NOMO-1 treated with dmso at 0.1 percent for 144 hours (cell line): ENCODE measurements around the gene ZBTB46.

Experiments
- DNase-seq: peaks from one replicate; lab custom pipeline; 2025; ENCODE audit not compliant: unreplicated experiment; lab: John Stamatoyannopoulos, UW

ZBTB46 gene

DNA sequence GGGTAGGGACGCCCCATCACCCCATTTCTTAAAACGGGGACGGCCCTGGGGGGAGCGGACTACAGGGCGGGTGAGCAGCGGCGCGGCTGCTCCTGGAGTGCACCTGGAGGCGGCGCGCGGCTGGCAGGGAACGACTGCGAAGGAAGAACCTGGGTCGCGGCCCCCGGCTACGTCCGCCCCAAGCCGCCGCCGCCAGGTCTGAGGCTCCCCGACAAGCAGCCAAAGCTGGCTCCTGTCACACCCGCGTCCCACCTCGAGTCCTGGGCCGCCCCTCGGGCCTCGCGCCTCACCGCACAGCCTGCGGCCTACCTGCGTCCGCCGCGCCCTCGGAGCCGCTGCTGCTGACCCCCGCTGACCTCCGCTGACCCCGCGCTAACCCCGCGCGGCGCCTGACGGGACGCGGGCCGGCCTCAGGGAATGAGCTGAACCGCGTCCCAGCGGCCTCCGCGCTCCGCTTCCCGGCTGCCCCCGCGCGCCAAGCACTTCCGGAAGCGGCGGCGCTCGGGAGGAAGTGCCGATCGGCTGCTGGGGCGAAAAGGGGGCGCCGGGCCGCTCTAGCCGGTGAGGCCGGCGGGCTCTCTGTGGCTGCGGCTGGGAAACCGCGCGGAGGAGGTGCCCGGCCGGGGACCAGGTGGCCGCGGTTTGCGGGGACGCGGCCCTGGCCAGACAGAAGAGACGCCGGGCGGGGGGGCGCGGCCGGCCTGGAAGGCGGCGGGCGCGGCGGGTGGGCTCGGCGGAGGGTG, 123.3 kb downstream of the ZBTB46 start, which contains the start of the genes ARFRP1 and ZGPAT:
ARFRP1 (minus strand) TSS at position 419 of the 743 bp plus-strand sequence. CDS start 885 bp downstream, outside the sequence.
ZGPAT (plus strand) TSS at position 482 of the 743 bp plus-strand sequence. CDS start 542 bp downstream, outside the sequence.
- DNase-seq = peak; percentile 94

GRCh38 chr20:63706852-63707557, 124.1 kb downstream of the ZBTB46 start:
- peak; percentile 10 for DNase-seq

DNA sequence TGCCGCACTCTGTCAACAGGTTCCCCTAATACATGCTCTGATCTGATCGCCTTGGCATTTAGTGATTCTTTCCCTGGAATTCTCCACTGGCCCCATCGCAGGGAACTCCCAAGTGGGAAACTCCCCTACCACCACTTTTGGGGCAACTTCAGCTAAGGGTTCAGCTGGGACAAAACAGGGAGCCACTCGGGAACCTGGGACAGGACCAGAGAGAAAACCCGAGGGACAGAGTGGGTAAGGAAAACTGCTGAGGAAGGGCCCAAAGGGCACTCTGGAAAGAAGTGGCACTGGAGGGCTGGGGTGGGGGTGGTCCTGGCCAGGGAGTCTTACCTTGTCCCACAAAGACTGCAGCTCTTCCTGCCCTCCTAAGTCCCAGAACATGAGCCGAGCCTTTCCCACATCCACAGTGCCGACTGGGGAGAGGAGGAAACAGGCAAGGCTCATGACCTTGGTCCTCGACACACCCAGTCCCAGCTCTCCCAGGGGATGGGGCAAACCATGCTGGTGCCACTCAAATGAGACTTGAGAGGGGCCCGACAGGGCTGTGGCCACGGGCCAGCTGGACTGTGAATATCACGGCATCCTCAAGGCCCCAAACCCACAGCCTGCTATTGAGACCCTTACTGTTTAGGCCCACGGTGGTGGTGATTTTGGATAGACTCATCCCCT, 124.9 kb downstream of the ZBTB46 start:
- DNase-seq = no peak

- no peak for DNase-seq
Observed at GRCh38 chr20:63705232-63706026, 125.6 kb downstream of the ZBTB46 start.

- DNase-seq = no peak
Observed at GRCh38 chr20:63704749-63705117, 126.3 kb downstream of the ZBTB46 start.

GRCh38 chr20:63703976-63704748, 126.9 kb downstream of the ZBTB46 start:
- DNase-seq = no peak

- no peak for DNase-seq
Observed at GRCh38 chr20:63703471-63703975, 127.5 kb downstream of the ZBTB46 start.

GRCh38 chr20:63702751-63703470, 128.2 kb downstream of the ZBTB46 start:
- DNase-seq = no peak

GRCh38 chr20:63702036-63702665, 128.9 kb downstream of the ZBTB46 start:
- no peak for DNase-seq

- no peak for DNase-seq
Observed at GRCh38 chr20:63701329-63702035, 129.6 kb downstream of the ZBTB46 start.

DNA sequence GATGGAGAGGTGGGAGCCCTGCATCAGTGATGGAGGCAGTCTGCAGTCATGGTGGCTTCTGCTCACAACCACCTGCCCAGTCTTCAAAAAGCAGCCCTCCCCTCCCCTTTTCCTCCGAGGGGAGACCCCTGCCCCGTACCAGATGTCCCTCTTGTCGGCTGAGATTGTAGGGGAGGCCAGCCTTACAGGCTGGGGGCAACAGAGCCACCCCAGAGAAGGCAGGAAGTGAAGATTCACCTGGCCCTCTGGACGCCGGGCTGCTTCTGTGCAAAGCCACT, 130.1 kb downstream of the ZBTB46 start:
- DNase-seq = no peak

- DNase-seq = no peak
Observed at GRCh38 chr20:63700199-63701050, 130.6 kb downstream of the ZBTB46 start.

DNA sequence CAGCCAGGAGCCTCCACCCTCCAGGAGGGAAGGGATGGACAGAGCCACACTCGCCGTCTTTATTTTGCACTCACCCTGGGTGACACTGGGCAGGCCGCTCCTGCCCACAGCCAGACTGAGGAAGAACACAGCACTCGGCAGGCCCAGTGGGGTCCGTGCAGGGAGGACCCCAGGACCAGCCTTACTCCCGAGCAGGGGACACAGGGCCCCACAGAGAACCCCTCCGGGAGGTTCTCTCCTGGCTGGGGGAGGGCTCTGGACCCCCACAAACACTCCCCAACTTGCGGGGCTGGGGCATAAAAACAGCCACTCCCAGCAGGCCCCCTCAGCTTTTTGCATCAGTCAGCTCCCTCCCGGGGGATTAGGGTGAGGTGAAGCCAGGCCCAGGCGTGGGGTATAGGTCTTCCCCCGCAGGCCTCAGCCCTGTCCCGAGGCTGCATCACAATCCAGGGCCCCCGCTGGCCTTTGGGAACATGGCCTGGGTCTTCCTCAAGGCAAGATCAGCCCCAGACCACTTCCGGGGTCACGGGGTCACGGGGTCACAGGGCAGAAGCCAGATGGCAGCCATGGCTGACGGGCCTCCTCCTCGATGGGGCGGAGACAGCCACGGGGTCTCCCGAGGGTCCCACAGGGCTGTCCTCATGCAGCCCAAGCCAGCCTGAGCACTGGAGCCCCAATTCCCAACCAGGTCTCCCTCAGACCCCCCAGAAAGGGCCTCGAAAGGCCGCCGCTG, 131.4 kb downstream of the ZBTB46 start:
- no peak for DNase-seq

GRCh38 chr20:63698739-63699465, 132.2 kb downstream of the ZBTB46 start:
- DNase-seq = no peak

GRCh38 chr20:63697868-63698545, 133.1 kb downstream of the ZBTB46 start:
- no peak for DNase-seq
